PC-9 (cell line): ENCODE data around the gene NCK2.

Source experiments
- CTCF ChIP-seq: fragments of 200-600 bp; sonication (generic); conservative IDR thresholded peaks from 2 replicates; pipeline ENCODE4 v1.6.1; 2017; ENCODE audit warnings: mixed run types, antibody characterized with exemption, mild to moderate bottlenecking, moderate library complexity
- EZH2 ChIP-seq: fragments of 200-600 bp; sonication (generic); IDR thresholded peaks from 2 replicates; pipeline ENCODE4 v1.8.0; 2017; ENCODE audit warnings: antibody characterized with exemption, low read depth

DNA sequence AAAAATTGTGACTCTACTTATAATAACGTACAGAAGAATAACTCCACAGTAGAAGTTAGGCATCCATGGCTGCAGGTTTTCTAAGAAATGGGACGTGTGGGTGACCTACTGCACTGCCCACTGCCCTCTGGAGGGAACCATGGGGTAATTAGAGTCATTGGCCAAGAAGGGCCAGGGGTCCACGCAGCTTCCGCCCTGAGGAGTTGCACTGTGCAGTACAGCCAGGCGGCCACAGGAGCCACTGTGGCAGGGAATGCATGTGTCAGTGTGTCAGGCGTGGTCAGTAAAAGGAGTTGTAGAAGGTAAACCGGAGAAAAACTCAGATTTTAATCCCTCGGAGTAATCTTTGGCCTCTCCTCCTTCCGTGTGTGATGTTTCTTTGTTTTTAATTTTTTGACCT is 24.8 kb downstream of the NCK2 start:
- TF ChIP-seq CTCF (no peak), EZH2 (no peak)
